ENCODE results near the gene CTNNA3.
A peak's percentile ranks its signal among the peaks of the same experiment; 100 is the strongest.

Gene CTNNA3

GRCh38 chr10:66604195-66604594 lies 1091.8 kb downstream of the CTNNA3 start:
- TF ChIP-seq, protein P1, sequence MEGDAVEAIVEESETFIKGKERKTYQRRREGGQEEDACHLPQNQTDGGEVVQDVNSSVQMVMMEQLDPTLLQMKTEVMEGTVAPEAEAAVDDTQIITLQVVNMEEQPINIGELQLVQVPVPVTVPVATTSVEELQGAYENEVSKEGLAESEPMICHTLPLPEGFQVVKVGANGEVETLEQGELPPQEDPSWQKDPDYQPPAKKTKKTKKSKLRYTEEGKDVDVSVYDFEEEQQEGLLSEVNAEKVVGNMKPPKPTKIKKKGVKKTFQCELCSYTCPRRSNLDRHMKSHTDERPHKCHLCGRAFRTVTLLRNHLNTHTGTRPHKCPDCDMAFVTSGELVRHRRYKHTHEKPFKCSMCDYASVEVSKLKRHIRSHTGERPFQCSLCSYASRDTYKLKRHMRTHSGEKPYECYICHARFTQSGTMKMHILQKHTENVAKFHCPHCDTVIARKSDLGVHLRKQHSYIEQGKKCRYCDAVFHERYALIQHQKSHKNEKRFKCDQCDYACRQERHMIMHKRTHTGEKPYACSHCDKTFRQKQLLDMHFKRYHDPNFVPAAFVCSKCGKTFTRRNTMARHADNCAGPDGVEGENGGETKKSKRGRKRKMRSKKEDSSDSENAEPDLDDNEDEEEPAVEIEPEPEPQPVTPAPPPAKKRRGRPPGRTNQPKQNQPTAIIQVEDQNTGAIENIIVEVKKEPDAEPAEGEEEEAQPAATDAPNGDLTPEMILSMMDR (conservative IDR thresholded peaks at IDR 0.05; ENCODE audit: low read depth, low read length), result no peak
- DNase-seq (ENCODE audit: low read depth), result no peak
- H3K4me3 ChIP-seq (ENCODE audit: low read length), result no peak overlapping the region

DNA sequence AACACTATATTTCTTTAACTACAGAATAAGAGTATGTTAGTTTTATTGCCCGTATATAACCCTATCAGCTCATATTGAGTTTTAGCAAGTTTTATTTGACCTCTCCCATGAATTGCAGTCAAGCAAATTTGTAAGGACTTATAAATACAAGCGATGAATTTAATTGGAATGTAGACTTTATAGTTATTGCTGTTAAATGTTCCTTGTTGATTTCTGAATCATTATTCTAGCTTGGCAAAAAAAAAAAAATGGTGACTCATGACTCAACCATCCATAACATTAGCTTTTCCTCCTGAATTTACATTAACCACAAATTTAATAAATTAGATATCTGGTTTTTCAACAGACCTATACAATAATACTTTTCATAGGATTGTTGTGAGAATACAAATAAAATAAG lies 1104.1 kb downstream of the CTNNA3 start:
- TF ChIP-seq, protein P1 (conservative IDR thresholded peaks at IDR 0.05; ENCODE audit: low read depth, low read length), result no peak
- H3K4me3 ChIP-seq (ENCODE audit: low read length), result no peak overlapping the region
- peak; percentile 51 for DNase-seq (ENCODE audit: low read depth)

- H3K4me3 ChIP-seq (ENCODE audit: low read length), result no peak overlapping the region
- TF ChIP-seq, protein P1 (conservative IDR thresholded peaks at IDR 0.05; ENCODE audit: low read depth, low read length), result no peak
- no peak for DNase-seq (ENCODE audit: low read depth)
Measured at GRCh38 chr10:66587680-66588050, 1108.3 kb downstream of the CTNNA3 start.

DNA sequence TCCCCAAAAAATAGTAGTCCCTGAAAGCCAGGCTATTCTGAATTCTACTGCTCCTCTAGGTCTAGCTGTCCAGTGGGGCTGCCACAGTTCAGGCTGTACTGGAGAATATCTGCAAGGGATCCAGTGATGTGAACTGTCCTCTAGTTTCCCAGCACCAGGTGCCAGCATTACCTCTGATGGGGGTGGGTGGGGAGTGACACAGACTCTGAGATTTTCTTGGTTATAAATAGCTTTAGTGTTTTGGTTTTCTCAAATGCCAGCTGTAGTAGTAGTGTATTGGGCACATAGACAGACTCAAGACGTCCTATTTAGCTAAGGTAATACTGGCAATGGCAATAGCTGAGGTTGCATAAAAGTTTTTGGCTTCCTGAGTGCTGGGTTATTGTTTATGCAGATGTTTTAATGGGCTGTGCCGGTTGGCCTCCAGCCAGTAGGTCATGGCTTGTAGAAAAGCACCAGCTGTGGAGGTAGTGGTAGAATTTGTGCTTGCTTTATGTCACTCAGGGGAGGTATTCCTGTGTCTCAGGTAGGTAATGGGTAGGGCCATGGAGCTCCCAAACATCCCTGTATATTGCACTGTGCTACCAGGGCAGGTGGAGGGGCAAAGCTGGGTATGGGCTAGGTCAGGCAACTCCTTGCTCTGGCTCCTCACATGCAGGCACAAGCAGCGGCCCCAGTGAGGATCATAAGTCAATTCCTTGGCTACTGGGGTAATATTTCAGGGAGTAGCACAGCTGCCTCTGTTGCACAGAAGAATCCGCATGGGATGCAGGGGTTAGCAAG lies 1108.9 kb downstream of the CTNNA3 start:
- H3K4me3 ChIP-seq (ENCODE audit: low read length), result no peak overlapping the region
- TF ChIP-seq, protein P1 (conservative IDR thresholded peaks at IDR 0.05; ENCODE audit: low read depth, low read length), result no peak
- DNase-seq (ENCODE audit: low read depth), result no peak

GRCh38 chr10:66586073-66586472 lies 1109.9 kb downstream of the CTNNA3 start:
- no peak overlapping the region for H3K4me3 ChIP-seq (ENCODE audit: low read length)
- DNase-seq (ENCODE audit: low read depth), result peak; percentile 25

GRCh38 chr10:66575251-66575855 lies 1120.6 kb downstream of the CTNNA3 start:
- TF ChIP-seq, protein P1 (conservative IDR thresholded peaks at IDR 0.05; ENCODE audit: low read depth, low read length), result no peak
- no peak overlapping the region for H3K4me3 ChIP-seq (ENCODE audit: low read length)
- no peak for DNase-seq (ENCODE audit: low read depth)

More at GRCh38 chr10:66586073-66586472, 1109.9 kb downstream of the CTNNA3 start:
- TF ChIP-seq, protein P1 (conservative IDR thresholded peaks at IDR 0.05; ENCODE audit: low read depth, low read length), result peak; percentile 62

GRCh38 chr10:66572700-66573099 lies 1123.3 kb downstream of the CTNNA3 start:
- TF ChIP-seq, protein P1 (conservative IDR thresholded peaks at IDR 0.05; ENCODE audit: low read depth, low read length), result no peak
- H3K4me3 ChIP-seq (ENCODE audit: low read length), result no peak overlapping the region

More at GRCh38 chr10:66572700-66573099, 1123.3 kb downstream of the CTNNA3 start:
- DNase-seq (ENCODE audit: low read depth), result no peak

All from retinal pigment epithelial cell (primary cell).